HepG2 (cell line): ENCODE measurements around the gene METTL23. TPM values are rescaled to one million over a fixed set of nuclear protein-coding genes. Genes with fewer than 3 reads are reported as not detected.

ENCODE experiments used
- DNMT1 ChIP-seq: sonication (generic); formaldehyde crosslinking; IDR thresholded peaks from 2 replicates; pipeline ENCODE4 v1.5.1; 2020; ENCODE audit warnings: mild to moderate bottlenecking, missing genetic modification reagents
- EED ChIP-seq: sonication (generic); formaldehyde crosslinking; IDR thresholded peaks from 2 replicates; pipeline ENCODE4 v1.5.0; 2020; ENCODE audit warnings: mild to moderate bottlenecking, missing genetic modification reagents
- GABPB1 ChIP-seq: IDR thresholded peaks from 2 replicates; pipeline ENCODE4 v1.6.1; 2016; ENCODE audit warnings: mild to moderate bottlenecking, missing genetic modification reagents, moderate library complexity, missing compliant biosample characterization
- GMEB1 ChIP-seq: sonication (generic); formaldehyde crosslinking; IDR thresholded peaks from 2 replicates; pipeline ENCODE4 v1.5.1; 2020; ENCODE audit warnings: missing genetic modification reagents, mild to moderate bottlenecking, borderline replicate concordance
- HMGA1 ChIP-seq: sonication (generic); formaldehyde crosslinking; conservative IDR thresholded peaks from 2 replicates; pipeline ENCODE4 v1.4.0; 2020; ENCODE audit warnings: missing genetic modification reagents
- MAFK ChIP-seq, 2 experiments: IDR thresholded peaks in 1 of 2; conservative IDR thresholded peaks in 1 of 2; 2 replicates each; pipeline ENCODE4 v1.6.1; 2011; ENCODE audit warnings: improper control_type of control experiment in 2 of 2, low read length in 2 of 2
- MATR3 ChIP-seq: sonication (generic); formaldehyde crosslinking; IDR thresholded peaks from 2 replicates; pipeline ENCODE4 v1.4.0; 2020; ENCODE audit warnings: missing genetic modification reagents
- SALL2 ChIP-seq: sonication (generic); formaldehyde crosslinking; IDR thresholded peaks from 2 replicates; pipeline ENCODE4 v1.8.1; 2023; ENCODE audit warnings: mild to moderate bottlenecking, missing genetic modification reagents, inconsistent platforms
- SIX4 ChIP-seq: sonication (generic); formaldehyde crosslinking; IDR thresholded peaks from 2 replicates; pipeline ENCODE4 v1.4.0; 2020; ENCODE audit warnings: missing genetic modification reagents
- SSRP1 ChIP-seq: IDR thresholded peaks from 2 replicates; pipeline ENCODE4 v1.6.1; 2016; ENCODE audit warnings: control low read depth
- TMF1 ChIP-seq: sonication (generic); formaldehyde crosslinking; IDR thresholded peaks from 2 replicates; pipeline ENCODE4 v1.8.1; 2022; ENCODE audit warnings: low read depth, missing genetic modification reagents
- ZBTB3 ChIP-seq: sonication (generic); formaldehyde crosslinking; IDR thresholded peaks from 2 replicates; pipeline ENCODE4 v1.4.0; 2020; ENCODE audit warnings: low read depth, mild to moderate bottlenecking, moderate library complexity, missing genetic modification reagents, borderline replicate concordance
- ZBTB39 ChIP-seq: sonication (generic); formaldehyde crosslinking; IDR thresholded peaks from 2 replicates; pipeline ENCODE4 v1.5.0; 2020; ENCODE audit warnings: missing genetic modification reagents
- ZFP36 ChIP-seq: fragments of 150-350 bp; IDR thresholded peaks from 2 replicates; pipeline ENCODE4 v1.6.1; 2018; ENCODE audit warnings: borderline replicate concordance, low read length, low read depth; ENCODE audit not compliant: partially characterized antibody
- ZHX1 ChIP-seq: sonication (generic); formaldehyde crosslinking; IDR thresholded peaks from 2 replicates; pipeline ENCODE4 v1.8.1; 2022; ENCODE audit warnings: low read depth, mild to moderate bottlenecking, missing genetic modification reagents
- ZKSCAN5 ChIP-seq: sonication (generic); formaldehyde crosslinking; IDR thresholded peaks from 2 replicates; pipeline ENCODE4 v1.5.1; 2020; ENCODE audit warnings: mild to moderate bottlenecking, missing genetic modification reagents
- ZNF256 ChIP-seq: sonication (generic); formaldehyde crosslinking; conservative IDR thresholded peaks from 2 replicates; pipeline ENCODE4 v1.4.0; 2020; ENCODE audit warnings: missing genetic modification reagents
- ZNF34 ChIP-seq: sonication (generic); formaldehyde crosslinking; IDR thresholded peaks from 2 replicates; pipeline ENCODE4 v1.4.0; 2020; ENCODE audit warnings: mild to moderate bottlenecking, missing genetic modification reagents, borderline replicate concordance
- ZNF567 ChIP-seq: sonication (generic); formaldehyde crosslinking; IDR thresholded peaks from 2 replicates; pipeline ENCODE4 v1.8.1; 2023; ENCODE audit warnings: mild to moderate bottlenecking, missing genetic modification reagents, borderline replicate concordance
- ZNF607 ChIP-seq: sonication (generic); formaldehyde crosslinking; IDR thresholded peaks from 2 replicates; pipeline ENCODE4 v1.5.1; 2020; ENCODE audit warnings: missing genetic modification reagents, mild to moderate bottlenecking, borderline replicate concordance
- ZNF83 ChIP-seq: sonication (generic); formaldehyde crosslinking; IDR thresholded peaks from 2 replicates; pipeline ENCODE4 v1.4.0; 2020; ENCODE audit warnings: missing genetic modification reagents, mild to moderate bottlenecking, borderline replicate concordance
- polyA plus RNA-seq, 8 experiments: library from polyadenylated mRNA; depleted of rRNA in 3 of 8; stranded (reverse) in 7 of 8; unstranded in 1 of 8; fragments of >200 nt; fragmentation: Illumina TruSeq in 4 of 8; extraction: Trizol in 4 of 8; gene quantifications; 2 replicates each; pipeline versions ENCODE4 v1.2.1 to v1.2.3, GENCODE V29; 2011 to 2016; ENCODE audit warnings: low read depth in 4 of 8, missing spikeins in 1 of 8, mixed read lengths in 1 of 8; ENCODE audit not compliant: insufficient read depth in 1 of 8
- total RNA-seq, 5 experiments: library from RNA; depleted of rRNA; stranded (reverse); fragments of >200 nt; fragmentation: Illumina TruSeq; extraction: Trizol; gene quantifications; 2 replicates each; pipeline ENCODE4 v1.2.3, GENCODE V29; 2016; ENCODE audit warnings: low read depth in 1 of 5

Gene METTL23
- total and polyA plus RNA-seq, 2 of the 13 experiments (the other 11 are each of a cell fraction or from before 2014, with no cell fraction given) = 39.9 to 104 TPM

- TF ChIP-seq ZBTB39 (CRISPR knock-in tag) (peak; percentile 20; the same call in 1 of the 2 replicates), ZNF34 (CRISPR knock-in tag) (no peak; the same call in 1 of the 2 replicates), ZFP36 (no peak), MATR3 (CRISPR knock-in tag) (no peak), MAFK (conservative IDR thresholded peaks at IDR 0.05 in 1 of 2, IDR thresholded peaks at IDR 0.05 in 1 of 2; ENCODE audit: low read length in 2 of 2) (no peak), ZNF567 (CRISPR knock-in tag) (0 out of 2 replicates have a peak, but pooled peaks have one; percentile 45), SIX4 (CRISPR knock-in tag) (no peak), TMF1 (CRISPR knock-in tag) (0 out of 2 replicates have a peak, but pooled peaks have one; percentile 28), SSRP1 (CRISPR knock-in tag) (no peak), HMGA1 (no peak), SALL2 (no peak), GMEB1 (CRISPR knock-in tag) (no peak), ZKSCAN5 (CRISPR knock-in tag) (no peak), ZNF607 (CRISPR knock-in tag) (no peak), ZNF83 (CRISPR knock-in tag) (no peak), ZBTB3 (CRISPR knock-in tag) (no peak; the same call in 1 of the 2 replicates), ZNF256 (CRISPR knock-in tag) (no peak), DNMT1 (no peak; the same call in none of the 2 replicates), EED (CRISPR knock-in tag) (no peak), ZHX1 (CRISPR knock-in tag) (peak; percentile 81; the same call in 1 of the 2 replicates), GABPB1 (CRISPR knock-in tag) (0 out of 2 replicates have a peak, but pooled peaks have one; percentile 8)
Measured at GRCh38 chr17:76736349-76737081, 9.9 kb downstream of the METTL23 start (continued).
